ENCODE measurements around the gene B3GALT6. TPM values are rescaled to one million over a fixed set of nuclear protein-coding genes. Genes with fewer than 3 reads are reported as not detected.
"Not testable (repeated sequence)": the region's sequence is repeated elsewhere in the genome, so short reads cannot be mapped to it uniquely, and the experiment has no call there.

B3GALT6 gene
- total RNA-seq, 4 donors from 2014 or later = 12.3 to 24.1 (median 15.0) TPM

DNA sequence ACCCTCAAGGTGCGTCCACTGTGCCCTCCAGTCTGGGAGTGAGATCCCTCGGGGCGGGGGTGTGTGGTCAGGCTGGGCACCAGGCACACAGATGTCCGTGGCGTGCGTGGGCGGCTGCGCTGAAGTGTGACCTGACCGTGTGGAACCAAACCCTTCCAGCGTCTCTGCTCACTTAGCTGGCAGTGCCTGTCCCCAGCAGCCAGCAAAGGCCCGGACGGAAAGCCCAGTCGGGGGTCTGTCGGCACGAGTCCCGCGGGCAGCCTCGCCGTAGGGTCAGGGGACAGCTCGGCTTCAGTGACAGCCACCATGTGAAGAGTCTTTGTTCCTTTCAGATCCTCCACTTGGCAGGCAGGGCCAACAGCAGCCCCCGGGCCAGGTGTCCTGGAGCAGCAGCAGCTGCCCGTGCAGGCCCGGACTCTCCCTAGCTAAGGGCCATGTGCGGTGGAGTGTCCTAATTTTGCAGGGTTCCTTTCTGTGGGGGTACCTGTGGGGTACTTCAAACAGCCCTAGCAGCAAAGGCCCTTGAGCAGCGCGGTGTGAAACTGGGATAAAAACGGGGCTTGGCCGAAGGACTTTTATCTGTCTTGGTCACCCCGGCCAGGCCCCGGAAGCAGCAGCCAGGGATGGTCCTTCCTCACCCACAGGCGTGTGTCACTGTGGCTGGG, 46.8 kb upstream of the B3GALT6 start:
- WGBS, 2 donors (ENCODE audit: low coverage in 1 of 2) = 95 to 100% methylated on average over 1 to 3 of the region's 31 CpGs
- H3K27ac ChIP-seq = no peak overlapping the region
- no peaks in the 10 kb centered on the region for H3K36me3 ChIP-seq
- peaks cover 0 to 9% (median 0%) of the 10 kb centered on the region in 3 donors for H3K9me3 ChIP-seq
- ATAC-seq = no peak
- TF ChIP-seq, protein P1, sequence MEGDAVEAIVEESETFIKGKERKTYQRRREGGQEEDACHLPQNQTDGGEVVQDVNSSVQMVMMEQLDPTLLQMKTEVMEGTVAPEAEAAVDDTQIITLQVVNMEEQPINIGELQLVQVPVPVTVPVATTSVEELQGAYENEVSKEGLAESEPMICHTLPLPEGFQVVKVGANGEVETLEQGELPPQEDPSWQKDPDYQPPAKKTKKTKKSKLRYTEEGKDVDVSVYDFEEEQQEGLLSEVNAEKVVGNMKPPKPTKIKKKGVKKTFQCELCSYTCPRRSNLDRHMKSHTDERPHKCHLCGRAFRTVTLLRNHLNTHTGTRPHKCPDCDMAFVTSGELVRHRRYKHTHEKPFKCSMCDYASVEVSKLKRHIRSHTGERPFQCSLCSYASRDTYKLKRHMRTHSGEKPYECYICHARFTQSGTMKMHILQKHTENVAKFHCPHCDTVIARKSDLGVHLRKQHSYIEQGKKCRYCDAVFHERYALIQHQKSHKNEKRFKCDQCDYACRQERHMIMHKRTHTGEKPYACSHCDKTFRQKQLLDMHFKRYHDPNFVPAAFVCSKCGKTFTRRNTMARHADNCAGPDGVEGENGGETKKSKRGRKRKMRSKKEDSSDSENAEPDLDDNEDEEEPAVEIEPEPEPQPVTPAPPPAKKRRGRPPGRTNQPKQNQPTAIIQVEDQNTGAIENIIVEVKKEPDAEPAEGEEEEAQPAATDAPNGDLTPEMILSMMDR (IDR thresholded peaks at IDR 0.05) = no peak
- TF ChIP-seq POLR2AphosphoS5 (IDR thresholded peaks at IDR 0.05) = no peak
- no peak for TF ChIP-seq POLR2A (IDR thresholded peaks at IDR 0.05)
- no peak for TF ChIP-seq EP300 (IDR thresholded peaks at IDR 0.05)
- H3K4me1 ChIP-seq = peaks cover 0 to 4% (median 0%) of the 10 kb centered on the region in 3 donors
- no peak overlapping the region for H3K4me3 ChIP-seq
- H3K27me3 ChIP-seq = peaks cover 30% of the 10 kb centered on the region

GRCh38 chr1:1187938-1188337, 44.1 kb upstream of the B3GALT6 start:
- peaks cover 0 to 15% (median 0%) of the 10 kb centered on the region in 3 donors for H3K9me3 ChIP-seq
- H3K27me3 ChIP-seq = peaks cover 3% of the 10 kb centered on the region
- no peak overlapping the region for H3K4me3 ChIP-seq
- H3K36me3 ChIP-seq = no peaks in the 10 kb centered on the region
- no peak for ATAC-seq
- TF ChIP-seq POLR2A (IDR thresholded peaks at IDR 0.05) (no peak), POLR2AphosphoS5 (IDR thresholded peaks at IDR 0.05) (no peak), EP300 (IDR thresholded peaks at IDR 0.05) (no peak)
- TF ChIP-seq, protein P1 (IDR thresholded peaks at IDR 0.05) = no peak
- H3K4me1 ChIP-seq = no peaks in the 10 kb centered on the region
- no peak overlapping the region for H3K27ac ChIP-seq

DNA sequence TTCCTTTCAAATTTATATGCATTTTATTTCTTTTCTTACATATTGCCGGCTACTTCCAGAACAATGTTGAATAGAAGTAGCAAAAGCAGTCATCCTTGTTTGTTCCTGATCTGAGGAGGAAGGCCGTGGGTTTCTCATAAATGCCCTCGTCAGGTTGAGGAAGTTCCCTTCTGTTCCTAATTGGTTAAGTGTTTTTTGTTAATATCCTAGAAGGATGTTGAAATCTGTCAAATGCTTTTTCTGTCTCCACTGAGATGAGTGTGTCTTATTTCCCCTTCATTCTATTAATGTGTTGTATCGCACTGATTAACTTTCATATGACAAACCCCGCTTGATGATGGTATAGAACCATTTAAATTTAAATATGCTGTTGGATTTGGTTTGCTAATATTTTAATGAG, 42.9 kb upstream of the B3GALT6 start:
- no peak overlapping the region for H3K27ac ChIP-seq
- H3K9me3 ChIP-seq = peaks cover 0 to 19% (median 0%) of the 10 kb centered on the region in 3 donors
- 70% methylated on average over 4 to 5 of the region's 5 CpGs for WGBS, 2 donors (ENCODE audit: low coverage in 1 of 2)
- H3K27me3 ChIP-seq = no peaks in the 10 kb centered on the region
- H3K4me1 ChIP-seq = no peaks in the 10 kb centered on the region
- no peak overlapping the region for H3K4me3 ChIP-seq
- no peaks in the 10 kb centered on the region for H3K36me3 ChIP-seq
- TF ChIP-seq EP300 (IDR thresholded peaks at IDR 0.05) (no peak), POLR2AphosphoS5 (IDR thresholded peaks at IDR 0.05) (no peak), POLR2A (IDR thresholded peaks at IDR 0.05) (no peak)
- TF ChIP-seq, protein P1 (IDR thresholded peaks at IDR 0.05) = no peak
- ATAC-seq = no peak

DNA sequence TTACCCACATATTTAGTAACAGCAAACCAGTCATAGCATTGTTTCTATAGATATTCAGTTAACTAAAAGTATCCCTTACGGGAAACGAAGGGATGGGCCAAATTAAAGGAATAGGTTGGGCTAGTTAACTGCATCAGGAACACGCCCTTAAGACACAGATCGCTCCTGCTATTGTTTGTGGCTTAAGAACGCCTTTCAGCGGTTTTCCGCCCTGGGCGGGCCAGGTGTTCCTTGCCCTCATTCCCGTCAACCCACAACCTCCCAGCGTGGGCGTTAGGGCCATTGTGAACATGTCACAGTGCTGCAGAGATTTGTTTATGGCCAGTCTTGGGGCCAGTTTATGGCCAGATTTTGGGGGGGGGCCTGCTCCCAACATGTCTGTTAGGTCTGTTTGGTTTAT, 40.3 kb upstream of the B3GALT6 start:
- H3K9me3 ChIP-seq = peaks cover 0 to 36% (median 0%) of the 10 kb centered on the region in 3 donors
- no peak overlapping the region for H3K4me3 ChIP-seq
- WGBS, 2 donors (ENCODE audit: low coverage in 1 of 2) = 91 to 92% methylated on average over 9 to 11 of the region's 11 CpGs
- TF ChIP-seq, protein P1 (IDR thresholded peaks at IDR 0.05) = no peak
- no peak for TF ChIP-seq POLR2A (IDR thresholded peaks at IDR 0.05)
- no peak for TF ChIP-seq POLR2AphosphoS5 (IDR thresholded peaks at IDR 0.05)
- TF ChIP-seq EP300 (IDR thresholded peaks at IDR 0.05) = no peak
- no peaks in the 10 kb centered on the region for H3K36me3 ChIP-seq
- no peak for ATAC-seq
- H3K4me1 ChIP-seq = no peaks in the 10 kb centered on the region
- H3K27me3 ChIP-seq = no peaks in the 10 kb centered on the region
- H3K27ac ChIP-seq = no peak overlapping the region

DNA sequence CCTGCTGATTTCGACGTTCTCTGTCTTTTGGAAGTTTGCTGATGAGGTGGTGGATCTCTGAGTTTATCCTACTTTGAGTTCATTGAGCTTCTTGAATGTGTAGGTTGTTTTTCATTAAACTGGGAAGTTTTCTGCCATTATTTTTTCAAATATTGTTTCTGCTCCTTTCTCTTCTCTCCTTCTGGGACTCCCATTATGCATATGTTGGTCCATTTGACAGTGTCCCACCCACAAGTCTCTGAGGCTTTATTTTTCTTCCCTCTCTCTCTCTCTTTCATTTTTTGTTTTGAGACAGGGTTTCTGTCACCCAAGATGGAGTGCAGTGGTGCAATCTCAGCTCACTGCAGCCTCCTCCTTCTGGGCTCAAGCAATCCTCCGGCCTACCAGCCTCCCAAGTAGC, 37.3 kb upstream of the B3GALT6 start:
- no peak for TF ChIP-seq EP300 (IDR thresholded peaks at IDR 0.05)
- TF ChIP-seq POLR2A (IDR thresholded peaks at IDR 0.05) = no peak
- TF ChIP-seq, protein P1 (IDR thresholded peaks at IDR 0.05) = no peak
- no peak for TF ChIP-seq POLR2AphosphoS5 (IDR thresholded peaks at IDR 0.05)
- ATAC-seq = no peak
- H3K27me3 ChIP-seq = peaks cover 8% of the 10 kb centered on the region
- no peaks in the 10 kb centered on the region for H3K4me1 ChIP-seq
- 70 to 88% methylated on average over 2 of the region's 3 CpGs for WGBS, 2 donors (ENCODE audit: low coverage in 1 of 2)
- H3K36me3 ChIP-seq = no peaks in the 10 kb centered on the region
- no peak overlapping the region for H3K4me3 ChIP-seq
- peaks cover 0 to 28% (median 0%) of the 10 kb centered on the region in 3 donors for H3K9me3 ChIP-seq
- H3K27ac ChIP-seq = no peak overlapping the region

DNA sequence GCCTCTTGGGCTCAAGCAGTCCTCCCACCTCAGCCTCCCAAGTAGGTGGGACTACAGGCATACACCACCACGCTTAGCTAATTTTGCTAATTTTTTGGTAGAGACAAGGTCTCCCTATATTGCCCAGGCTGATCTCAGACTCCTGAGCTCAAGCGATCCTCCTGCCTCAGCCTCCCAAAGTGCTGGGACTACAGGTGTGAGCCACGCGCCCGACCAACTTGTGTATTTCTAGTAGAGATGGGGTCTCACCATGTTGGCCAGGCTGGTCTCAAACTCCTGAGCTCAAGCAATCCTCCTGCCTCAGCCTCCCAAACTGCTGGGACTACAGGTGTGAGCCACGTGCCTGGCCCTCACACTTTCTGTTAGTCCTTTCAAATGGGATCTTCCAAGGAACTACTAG, 36.3 kb upstream of the B3GALT6 start:
- not testable (repeated sequence) for H3K36me3 ChIP-seq, H3K4me1 ChIP-seq, H3K4me3 ChIP-seq, H3K27ac ChIP-seq, ATAC-seq
- peaks cover 0 to 28% (median 0%) of the 10 kb centered on the region in 3 donors for H3K9me3 ChIP-seq
- peaks cover 18% of the 10 kb centered on the region for H3K27me3 ChIP-seq
- 81 to 82% methylated on average over 4 to 5 of the region's 6 CpGs for WGBS, 2 donors (ENCODE audit: low coverage in 1 of 2)

Data from gastroesophageal sphincter (tissue), 4 donors.